ENCODE data around the gene ANO9. TPM values are rescaled to one million over a fixed set of nuclear protein-coding genes. Genes with fewer than 3 reads are reported as not detected.

ANO9 gene
- total RNA-seq, 1 experiment from 2014 or later, result not detected

GRCh38 chr11:444396-445144 lies 2.8 kb upstream of the ANO9 start:
- H3K4me3 ChIP-seq (ENCODE audit: low read depth, low read length, poor library complexity, severe bottlenecking), result no peak overlapping the region
- CTCF ChIA-PET, result no interaction called here
- no peaks in the 10 kb centered on the region for H3K9me3 ChIP-seq (ENCODE audit: low read depth, low read length, poor library complexity, severe bottlenecking)
- DNase-seq (ENCODE audit: low spot score), result no peak
- no peak overlapping the region for H3K27ac ChIP-seq (ENCODE audit: low read depth, low read length, poor library complexity, severe bottlenecking)
- intact Hi-C loops (cut with micrococcal nuclease; ENCODE audit: unreplicated experiment), result loop anchor here (10.0 kb wide), 1 partner anchor 240 kb away; the partner anchor contains the start of genes BET1L and RIC8A
- H3K4me1 ChIP-seq (ENCODE audit: insufficient read depth, low read length, poor library complexity, severe bottlenecking), result peaks cover 4% of the 10 kb centered on the region
- no peaks in the 10 kb centered on the region for H3K36me3 ChIP-seq (ENCODE audit: insufficient read depth, low read length, poor library complexity, severe bottlenecking)
- no TSS peak for BruUV-seq (replicated peaks)
- TF ChIP-seq CTCF (conservative IDR thresholded peaks at IDR 0.05; ENCODE audit: low read depth, low read length) (no peak), EZH2 (IDR thresholded peaks at IDR 0.05; ENCODE audit: borderline replicate concordance, low read depth, low read length, poor library complexity, severe bottlenecking) (no peak)
- POLR2A ChIA-PET (ENCODE audit: low non-redundant PET), result no interaction called here
- H3K27me3 ChIP-seq (replicated peaks; ENCODE audit: insufficient read depth, low read depth, low read length, poor library complexity), result no peaks in the 10 kb centered on the region

GRCh38 chr11:443542-444199 lies 1.9 kb upstream of the ANO9 start:
- no peak overlapping the region for H3K27ac ChIP-seq (ENCODE audit: low read depth, low read length, poor library complexity, severe bottlenecking)
- no peaks in the 10 kb centered on the region for H3K36me3 ChIP-seq (ENCODE audit: insufficient read depth, low read length, poor library complexity, severe bottlenecking)
- TF ChIP-seq EZH2 (IDR thresholded peaks at IDR 0.05; ENCODE audit: borderline replicate concordance, low read depth, low read length, poor library complexity, severe bottlenecking), result no peak
- TF ChIP-seq CTCF (conservative IDR thresholded peaks at IDR 0.05; ENCODE audit: low read depth, low read length), result no peak
- peaks cover 4% of the 10 kb centered on the region for H3K4me1 ChIP-seq (ENCODE audit: insufficient read depth, low read length, poor library complexity, severe bottlenecking)
- H3K4me3 ChIP-seq (ENCODE audit: low read depth, low read length, poor library complexity, severe bottlenecking), result no peak overlapping the region
- POLR2A ChIA-PET (ENCODE audit: low non-redundant PET), result no interaction called here
- H3K9me3 ChIP-seq (ENCODE audit: low read depth, low read length, poor library complexity, severe bottlenecking), result no peaks in the 10 kb centered on the region
- no peaks in the 10 kb centered on the region for H3K27me3 ChIP-seq (replicated peaks; ENCODE audit: insufficient read depth, low read depth, low read length, poor library complexity)
- peak; percentile 90 for DNase-seq (ENCODE audit: low spot score)
- CTCF ChIA-PET, result no interaction called here
- BruUV-seq (replicated peaks), result no TSS peak
- intact Hi-C loops (cut with micrococcal nuclease; ENCODE audit: unreplicated experiment), result loop anchor here (10.0 kb wide), 1 partner anchor 239 kb away; the partner anchor contains the start of genes BET1L and RIC8A

- no peaks in the 10 kb centered on the region for H3K27me3 ChIP-seq (replicated peaks; ENCODE audit: insufficient read depth, low read depth, low read length, poor library complexity)
- peaks cover 4% of the 10 kb centered on the region for H3K4me1 ChIP-seq (ENCODE audit: insufficient read depth, low read length, poor library complexity, severe bottlenecking)
- ChIA-PET CTCF (no interaction called here), POLR2A (ENCODE audit: low non-redundant PET) (no interaction called here)
- intact Hi-C loops (cut with micrococcal nuclease; ENCODE audit: unreplicated experiment), result loop anchor here (10.0 kb wide), 1 partner anchor 238 kb away; the partner anchor contains the start of genes BET1L and RIC8A
- no peaks in the 10 kb centered on the region for H3K36me3 ChIP-seq (ENCODE audit: insufficient read depth, low read length, poor library complexity, severe bottlenecking)
- BruUV-seq (replicated peaks), result no TSS peak
- no peak for DNase-seq (ENCODE audit: low spot score)
- no peaks in the 10 kb centered on the region for H3K9me3 ChIP-seq (ENCODE audit: low read depth, low read length, poor library complexity, severe bottlenecking)
- H3K27ac ChIP-seq (ENCODE audit: low read depth, low read length, poor library complexity, severe bottlenecking), result no peak overlapping the region
- no peak overlapping the region for H3K4me3 ChIP-seq (ENCODE audit: low read depth, low read length, poor library complexity, severe bottlenecking)
- TF ChIP-seq EZH2 (IDR thresholded peaks at IDR 0.05; ENCODE audit: borderline replicate concordance, low read depth, low read length, poor library complexity, severe bottlenecking) (no peak), CTCF (conservative IDR thresholded peaks at IDR 0.05; ENCODE audit: low read depth, low read length) (no peak)
Observed at GRCh38 chr11:442611-443081, 835 bp upstream of the ANO9 start.
